ENCODE measurements around the gene MAFF. TPM values are rescaled to one million over a fixed set of nuclear protein-coding genes. Genes with fewer than 3 reads are reported as not detected.

Gene MAFF
- total RNA-seq, 1 experiment from 2014 or later = 5.8 TPM

GRCh38 chr22:38264322-38264843, 62.6 kb downstream of the MAFF start:
- H2BK5ac ChIP-seq (ENCODE audit: insufficient read length, low read length) = no peak overlapping the region
- no peaks in the 10 kb centered on the region for H3K23me2 ChIP-seq (ENCODE audit: insufficient read length, low read depth, low read length, poor library complexity, severe bottlenecking)
- peaks cover 5% of the 10 kb centered on the region for H3K79me1 ChIP-seq (ENCODE audit: insufficient read depth, low read depth, low read length, poor library complexity, severe bottlenecking)
- no peak for TF ChIP-seq CTCF (conservative IDR thresholded peaks at IDR 0.05)
- no peak overlapping the region for H3K4me3 Mint-ChIP-seq
- peaks cover 9% of the 10 kb centered on the region; the same call in 1 of the 2 replicates for H3K79me2 ChIP-seq (ENCODE audit: insufficient read depth, low read length)
- peaks cover 3 to 19% (median 7%) of the 10 kb centered on the region in 3 experiments; a peak in 5 of 7 replicates for H3K36me3 Mint-ChIP-seq (ENCODE audit: insufficient read depth in 1 of 3, low read depth in 3 of 3)
- H3K9ac ChIP-seq (ENCODE audit: extremely low read depth, insufficient read length, low read length) = no peak overlapping the region
- no peak overlapping the region for H2BK12ac ChIP-seq (ENCODE audit: insufficient read length, low read depth, low read length)
- H3K27ac ChIP-seq (ENCODE audit: insufficient read length, low read depth, low read length) = no peak overlapping the region
- H2AK5ac ChIP-seq (ENCODE audit: insufficient read length, low read length) = no peak overlapping the region
- DNase-seq = no peak
- H2AFZ ChIP-seq (ENCODE audit: low read length) = no peak overlapping the region
- no peak overlapping the region for H2BK120ac ChIP-seq (ENCODE audit: low read depth, low read length, poor library complexity, severe bottlenecking)
- no peak overlapping the region for H3T11ph ChIP-seq (ENCODE audit: low read length)
- H3K27me3 ChIP-seq (ENCODE audit: insufficient read depth, low read length) = no peaks in the 10 kb centered on the region
- no peak overlapping the region for H4K8ac ChIP-seq (replicated peaks; ENCODE audit: insufficient read length, low read depth, low read length)
- no peak overlapping the region for H4K5ac ChIP-seq (ENCODE audit: insufficient read length, low read depth, low read length)
- no CpG with 5 or more reads among the region's 6 CpGs for WGBS (ENCODE audit: extremely low coverage, insufficient read length, low lambda C conversion rate)
- H3K56ac ChIP-seq (ENCODE audit: insufficient read length, low read depth, low read length) = no peak overlapping the region
- H4K91ac ChIP-seq (ENCODE audit: insufficient read length, low read depth, low read length) = no peak overlapping the region
- H3K14ac ChIP-seq (ENCODE audit: insufficient read depth, low read length) = no peak overlapping the region
- no peak overlapping the region for H2BK20ac ChIP-seq (ENCODE audit: low read depth, low read length, poor library complexity, severe bottlenecking)
- H4K20me1 ChIP-seq (ENCODE audit: control insufficient read depth, insufficient read depth, insufficient read length) = peaks cover 2% of the 10 kb centered on the region
- no peaks in the 10 kb centered on the region for H3K9me3 ChIP-seq (ENCODE audit: control insufficient read depth, low read depth, low read length)
- H3K27me3 Mint-ChIP-seq (ENCODE audit: low read depth) = no peaks in the 10 kb centered on the region
- no peak overlapping the region for H3K18ac ChIP-seq (ENCODE audit: insufficient read length, low read depth, low read length)
- peaks cover 27 to 47% of the 10 kb centered on the region in 2 experiments for H3K4me1 Mint-ChIP-seq
- no peak overlapping the region for H2BK15ac ChIP-seq (ENCODE audit: low read depth, low read length)
- no peak overlapping the region for H3K23ac ChIP-seq (ENCODE audit: insufficient read length, low read depth, low read length)
- H3K27ac Mint-ChIP-seq = no peak overlapping the region
- H3K9me3 Mint-ChIP-seq = no peaks in the 10 kb centered on the region
- no peak overlapping the region for H3K4ac ChIP-seq (ENCODE audit: low read depth, low read length)
- no peaks in the 10 kb centered on the region for H3K4me1 ChIP-seq (ENCODE audit: insufficient read depth, low read length)
- no peak overlapping the region for H3K4me2 ChIP-seq (ENCODE audit: insufficient read depth, insufficient read length, low read length)

Other genes with a start within 250 kb of the MAFF start
- 0.55 and 0.57 TPM in 2 replicates for gene C22orf23, start 248.4 kb upstream of the MAFF start, total RNA-seq (2021)
- gene POLR2F, start 248.3 kb upstream of the MAFF start, total RNA-seq (2021) = 141 and 147 TPM in 2 replicates
- gene SOX10, start 217.4 kb upstream of the MAFF start, total RNA-seq (2021) = 2.1 and 2.4 TPM in 2 replicates
- 34.9 and 35.7 TPM in 2 replicates for gene PICK1, start 144.6 kb upstream of the MAFF start, total RNA-seq (2021)
- gene SLC16A8, start 117.8 kb upstream of the MAFF start, total RNA-seq (2021) = 0.75 and 1.1 TPM in 2 replicates
- gene BAIAP2L2, start 91.3 kb upstream of the MAFF start, total RNA-seq (2021) = 2.0 and 2.3 TPM in 2 replicates
- gene PLA2G6, start 20.2 kb upstream of the MAFF start, total RNA-seq (2021) = 22.1 and 24.1 TPM in 2 replicates
- gene TMEM184B, start 71.0 kb downstream of the MAFF start, total RNA-seq (2021) = 51.7 and 58.5 TPM in 2 replicates
- gene CSNK1E, start 115.4 kb downstream of the MAFF start, total RNA-seq (2021) = 230 and 236 TPM in 2 replicates